K562 (cell line): ENCODE data around the gene CORO2A. TPM values are rescaled to one million over a fixed set of nuclear protein-coding genes. Genes with fewer than 3 reads are reported as not detected.

Experiments
- GTF2E2 ChIP-seq: fragments of 200-800 bp; sonication (Bioruptor generic); IDR thresholded peaks from 2 replicates; pipeline ENCODE4 v1.6.1; 2016; ENCODE audit warnings: missing genetic modification characterization, missing compliant biosample characterization
- HMGN3 ChIP-seq: IDR thresholded peaks from 2 replicates; pipeline ENCODE4 v1.6.1; 2011; ENCODE audit warnings: borderline replicate concordance, low read depth, mild to moderate bottlenecking, mixed read lengths, low read length; ENCODE audit not compliant: insufficient read length; ENCODE audit errors: extremely low read depth
- HOMEZ ChIP-seq: fragments of 250-450 bp; sonication (Bioruptor Pico); IDR thresholded peaks from 2 replicates; pipeline ENCODE4 v1.4.0; 2020; ENCODE audit warnings: mild to moderate bottlenecking, moderate library complexity
- HSF4 ChIP-seq: fragments of 250-450 bp; sonication (Bioruptor Pico); IDR thresholded peaks from 2 replicates; pipeline ENCODE4 v2.1.2; 2022; ENCODE audit warnings: mild to moderate bottlenecking, moderate library complexity, borderline replicate concordance
- MLX ChIP-seq, 2 experiments: fragments of 450-650 bp in 1 of 2; sonication (generic) in 1 of 2; formaldehyde crosslinking; conservative IDR thresholded peaks; 2 replicates each; pipeline versions ENCODE4 v1.4.0 to v1.8.1; 2020 to 2022; ENCODE audit warnings: mild to moderate bottlenecking in 1 of 2, missing genetic modification reagents in 1 of 2
- PATZ1 ChIP-seq: fragments of 250-450 bp; sonication (Bioruptor Pico); IDR thresholded peaks from 2 replicates; pipeline ENCODE4 v1.5.0; 2020; ENCODE audit warnings: mild to moderate bottlenecking, borderline replicate concordance
- POU5F1 ChIP-seq: fragments of 150-350 bp; IDR thresholded peaks from 2 replicates; pipeline ENCODE4 v1.6.1; 2014; ENCODE audit warnings: borderline replicate concordance, low read length, low read depth, mild to moderate bottlenecking; ENCODE audit not compliant: partially characterized antibody
- RBM22 ChIP-seq: fragments of 200-400 bp; formaldehyde crosslinking; IDR thresholded peaks from 2 replicates; pipeline ENCODE4 v1.6.1; 2018; ENCODE audit warnings: low read length, low read depth; ENCODE audit not compliant: poor library complexity, severe bottlenecking
- RNF219 ChIP-seq: fragments of 250-450 bp; sonication (Bioruptor Pico); IDR thresholded peaks from 2 replicates; pipeline ENCODE4 v1.5.0; 2022; ENCODE audit warnings: mild to moderate bottlenecking
- TAL1 ChIP-seq: fragments of 450-650 bp; IDR thresholded peaks from 2 replicates; pipeline ENCODE4 v1.6.1; 2016; ENCODE audit warnings: mild to moderate bottlenecking
- UBTF ChIP-seq, 2 experiments: IDR thresholded peaks; 2 replicates each; pipeline ENCODE4 v1.6.1; 2012; ENCODE audit warnings: improper control_type of control experiment in 2 of 2, low read depth in 2 of 2, low read length in 2 of 2, borderline replicate concordance in 1 of 2
- ZC3H4 ChIP-seq: sonication (generic); formaldehyde crosslinking; IDR thresholded peaks from 2 replicates; pipeline ENCODE4 v1.9.0; 2021; ENCODE audit warnings: missing genetic modification reagents, borderline replicate concordance
- ZC3H8 ChIP-seq: fragments of 450-650 bp; IDR thresholded peaks from 2 replicates; pipeline ENCODE4 v1.6.1; 2017
- ZNF280A ChIP-seq: fragments of 450-650 bp; IDR thresholded peaks from 2 replicates; pipeline ENCODE4 v1.6.1; 2018; ENCODE audit warnings: mild to moderate bottlenecking, low read depth; ENCODE audit not compliant: partially characterized antibody
- ZNF707 ChIP-seq: fragments of 250-450 bp; sonication (Bioruptor Pico); conservative IDR thresholded peaks from 2 replicates; pipeline ENCODE4 v1.8.0; 2022; ENCODE audit warnings: inconsistent platforms, mild to moderate bottlenecking, moderate library complexity
- polyA plus RNA-seq, 8 experiments: library from polyadenylated mRNA; depleted of rRNA in 4 of 8; stranded (reverse) in 5 of 8; unstranded in 3 of 8; fragments of >200 nt; fragmentation: Nextera tagmentation in 2 of 8; fragmentation: Illumina TruSeq in 1 of 8; extraction: Ambion mirVana in 2 of 8; extraction: Trizol in 1 of 8; gene quantifications; 2 replicates each; pipeline versions ENCODE4 v1.2.1 to v1.2.3, GENCODE V29; 2011 to 2014; ENCODE audit warnings: inconsistent platforms in 1 of 8, missing spikeins in 1 of 8
- total RNA-seq, 7 experiments: library from RNA; depleted of rRNA in 6 of 7; stranded (reverse); fragments of >200 nt in 6 of 7; fragmentation: Illumina TruSeq in 2 of 7; extraction: Trizol in 2 of 7; gene quantifications; 2 replicates each; pipeline versions ENCODE4 v1.2.1 to v1.2.3, GENCODE V29; 2011 to 2021; ENCODE audit warnings: low replicate concordance in 1 of 7

CORO2A gene
- total and polyA plus RNA-seq, 9 of the 15 experiments (the other 6 are each of a cell fraction or from before 2014, with no cell fraction given), result 9.5 to 26.6 (median 18.0) TPM

- no peak for TF ChIP-seq MLX (CRISPR knock-in tag; conservative IDR thresholded peaks at IDR 0.05)
- TF ChIP-seq UBTF (IDR thresholded peaks at IDR 0.05; ENCODE audit: borderline replicate concordance in 1 of 2, low read depth in 2 of 2, low read length in 2 of 2), result peak; percentile 94 to 98
- no peak for TF ChIP-seq RNF219 (CRISPR knock-in tag)
- no peak for TF ChIP-seq HOMEZ (CRISPR knock-in tag)
- no peak for TF ChIP-seq ZNF280A
- no peak for TF ChIP-seq GTF2E2
- TF ChIP-seq PATZ1 (CRISPR knock-in tag), result no peak
- no peak for TF ChIP-seq TAL1
- no peak for TF ChIP-seq POU5F1
- no peak for TF ChIP-seq ZC3H8
- no peak for TF ChIP-seq RBM22
- TF ChIP-seq ZC3H4, result no peak
- TF ChIP-seq HSF4, result no peak
- no peak for TF ChIP-seq ZNF707
- peak; percentile 82 for TF ChIP-seq HMGN3
Observed at GRCh38 chr9:98192503-98193335, at the start of gene CORO2A (continued).
